Fibroblast of mammary gland (primary cell): Measurements from ENCODE around the gene SPRTN.

Source experiments
- DNase-seq: peaks from one replicate; pipeline ENCODE4 v3.0.0-alpha.2; 2010; ENCODE audit warnings: low read depth
- H3K4me3 ChIP-seq: 2 replicates; pipeline ENCODE4 v1.5.1; 2011; ENCODE audit warnings: low read depth, mild to moderate bottlenecking, low read length, moderate library complexity; ENCODE audit not compliant: control insufficient read depth
- TF ChIP-seq, protein P1 (sequence below): conservative IDR thresholded peaks from 2 replicates; pipeline ENCODE4 v1.5.1; 2011; ENCODE audit warnings: low read depth, low read length, inconsistent platforms; ENCODE audit not compliant: control insufficient read depth, insufficient read depth

SPRTN gene

DNA sequence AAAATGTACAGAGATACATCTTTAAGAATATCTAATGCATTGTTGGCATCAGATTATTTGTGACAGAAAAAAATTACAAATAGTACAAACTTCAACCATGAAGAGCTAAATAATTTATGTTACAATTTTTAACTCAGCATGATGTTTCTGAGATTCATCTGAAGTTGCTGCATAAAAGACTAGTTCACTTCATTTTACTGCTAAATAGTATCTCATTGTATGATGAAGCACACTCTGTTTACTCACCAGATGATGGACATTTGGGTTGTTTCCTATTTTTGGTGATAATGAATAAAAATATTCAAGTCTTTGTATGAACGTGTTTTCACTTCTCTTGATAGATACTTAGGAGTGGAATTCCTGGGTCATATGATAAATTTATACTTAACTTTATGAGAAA lies 63.4 kb downstream of the SPRTN start:
- TF ChIP-seq, protein P1, sequence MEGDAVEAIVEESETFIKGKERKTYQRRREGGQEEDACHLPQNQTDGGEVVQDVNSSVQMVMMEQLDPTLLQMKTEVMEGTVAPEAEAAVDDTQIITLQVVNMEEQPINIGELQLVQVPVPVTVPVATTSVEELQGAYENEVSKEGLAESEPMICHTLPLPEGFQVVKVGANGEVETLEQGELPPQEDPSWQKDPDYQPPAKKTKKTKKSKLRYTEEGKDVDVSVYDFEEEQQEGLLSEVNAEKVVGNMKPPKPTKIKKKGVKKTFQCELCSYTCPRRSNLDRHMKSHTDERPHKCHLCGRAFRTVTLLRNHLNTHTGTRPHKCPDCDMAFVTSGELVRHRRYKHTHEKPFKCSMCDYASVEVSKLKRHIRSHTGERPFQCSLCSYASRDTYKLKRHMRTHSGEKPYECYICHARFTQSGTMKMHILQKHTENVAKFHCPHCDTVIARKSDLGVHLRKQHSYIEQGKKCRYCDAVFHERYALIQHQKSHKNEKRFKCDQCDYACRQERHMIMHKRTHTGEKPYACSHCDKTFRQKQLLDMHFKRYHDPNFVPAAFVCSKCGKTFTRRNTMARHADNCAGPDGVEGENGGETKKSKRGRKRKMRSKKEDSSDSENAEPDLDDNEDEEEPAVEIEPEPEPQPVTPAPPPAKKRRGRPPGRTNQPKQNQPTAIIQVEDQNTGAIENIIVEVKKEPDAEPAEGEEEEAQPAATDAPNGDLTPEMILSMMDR, result no peak
- DNase-seq, result no peak
- no peak overlapping the region for H3K4me3 ChIP-seq

DNA sequence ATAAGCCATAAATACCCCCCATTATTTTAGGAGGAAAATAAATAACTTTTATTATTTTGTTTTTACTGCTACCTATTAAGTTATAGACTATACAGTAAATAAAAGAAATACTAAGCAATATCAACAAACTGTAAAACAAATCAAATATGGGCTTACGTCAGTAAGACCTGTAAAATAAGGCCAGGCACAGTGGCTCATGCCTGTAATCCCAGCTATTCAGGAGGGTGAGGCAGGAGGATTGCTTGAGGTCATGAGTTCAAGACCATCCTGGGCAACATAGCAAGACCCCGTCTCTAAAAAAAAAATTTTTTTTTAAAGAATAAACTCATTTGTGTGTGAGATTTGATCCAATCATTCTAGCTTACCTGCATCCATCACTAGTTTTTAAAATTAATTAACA lies 66.2 kb downstream of the SPRTN start:
- TF ChIP-seq, protein P1, result no peak
- no peak for DNase-seq
- no peak overlapping the region for H3K4me3 ChIP-seq
